WTC11 (cell line): ENCODE results near the gene SPTLC2. TPM values are rescaled to one million over a fixed set of nuclear protein-coding genes. Genes with fewer than 3 reads are reported as not detected.

Experiments used
- ATAC-seq: fragments of 200-7000 bp; cut with Tn5 transposase; 2 replicates; pipeline ENCODE4 v1.10.0; 2021; ENCODE audit warnings: mild to moderate bottlenecking, moderate library complexity
- CTCF ChIA-PET: fragments of 300-600 bp; sonication (Branson Sonifier 250); formaldehyde crosslinking; loops from one replicate; lab custom pipeline; 2021; ENCODE audit warnings: antibody characterized with exemption; lab: Charles Lee
- POLR2A ChIA-PET: fragments of 350-600 bp; sonication (Branson Sonifier 250); formaldehyde crosslinking; loops from one replicate; lab custom pipeline; 2021; ENCODE audit warnings: antibody characterized with exemption; lab: Charles Lee
- DNase-seq: peaks from one replicate; pipeline ENCODE4 v3.0.0; 2021; ENCODE audit warnings: low spot score
- H3K27ac Mint-ChIP-seq: 2 replicates; pipeline ENCODE4 v1.8.0; 2021; ENCODE audit warnings: mixed read lengths
- H3K27me3 Mint-ChIP-seq: 2 replicates; pipeline ENCODE4 v1.8.0; 2021; ENCODE audit warnings: low read depth, mild to moderate bottlenecking, moderate library complexity, mixed read lengths
- H3K36me3 Mint-ChIP-seq: 2 replicates; pipeline ENCODE4 v1.8.0; 2021; ENCODE audit warnings: mixed read lengths
- H3K4me1 Mint-ChIP-seq: 2 replicates; pipeline ENCODE4 v1.8.0; 2022; ENCODE audit warnings: mixed read lengths
- H3K4me3 Mint-ChIP-seq: 2 replicates; pipeline ENCODE4 v1.8.0; 2021; ENCODE audit warnings: mild to moderate bottlenecking, moderate library complexity, mixed read lengths
- H3K9me3 Mint-ChIP-seq: 2 replicates; pipeline ENCODE4 v1.8.0; 2021; ENCODE audit warnings: mixed read lengths
- AFF4 ChIP-seq: sonication (generic); formaldehyde crosslinking; IDR thresholded peaks from 2 replicates; pipeline ENCODE4 v1.8.1; 2023; ENCODE audit warnings: mild to moderate bottlenecking, missing genetic modification reagents, borderline replicate concordance
- ATF2 ChIP-seq: sonication (generic); formaldehyde crosslinking; IDR thresholded peaks from 2 replicates; pipeline ENCODE4 v1.8.1; 2022; ENCODE audit warnings: low read depth, missing genetic modification reagents, borderline replicate concordance
- E2F1 ChIP-seq: sonication (generic); formaldehyde crosslinking; IDR thresholded peaks from 2 replicates; pipeline ENCODE4 v1.8.0; 2022; ENCODE audit warnings: mild to moderate bottlenecking, missing genetic modification reagents
- GABPB1 ChIP-seq: sonication (generic); formaldehyde crosslinking; IDR thresholded peaks from 2 replicates; pipeline ENCODE4 v1.8.1; 2023; ENCODE audit warnings: mild to moderate bottlenecking, missing genetic modification reagents
- KAT7 ChIP-seq: sonication (generic); formaldehyde crosslinking; IDR thresholded peaks from 2 replicates; pipeline ENCODE4 v1.8.1; 2023; ENCODE audit warnings: missing genetic modification reagents, mild to moderate bottlenecking, borderline replicate concordance
- MXD4 ChIP-seq: fragments of 250-450 bp; sonication (Bioruptor Pico); IDR thresholded peaks from 2 replicates; pipeline ENCODE4 v1.8.0; 2021; ENCODE audit warnings: mild to moderate bottlenecking, moderate library complexity, borderline replicate concordance
- MYBL2 ChIP-seq: sonication (generic); formaldehyde crosslinking; IDR thresholded peaks from 2 replicates; pipeline ENCODE4 v1.8.1; 2023; ENCODE audit warnings: mild to moderate bottlenecking, moderate library complexity, missing genetic modification reagents
- NR3C1 ChIP-seq: sonication (generic); formaldehyde crosslinking; conservative IDR thresholded peaks from 2 replicates; pipeline ENCODE4 v1.8.1; 2023; ENCODE audit warnings: low read depth, mild to moderate bottlenecking, missing genetic modification reagents
- OVOL2 ChIP-seq: fragments of 250-450 bp; sonication (Bioruptor Pico); IDR thresholded peaks from 2 replicates; pipeline ENCODE4 v1.9.0; 2021; ENCODE audit warnings: mild to moderate bottlenecking, borderline replicate concordance
- SMAD3 ChIP-seq: sonication (generic); formaldehyde crosslinking; IDR thresholded peaks from 2 replicates; pipeline ENCODE4 v1.8.0; 2022; ENCODE audit warnings: missing genetic modification reagents, mild to moderate bottlenecking, borderline replicate concordance
- STAT6 ChIP-seq: sonication (generic); formaldehyde crosslinking; conservative IDR thresholded peaks from 2 replicates; pipeline ENCODE4 v1.8.1; 2023; ENCODE audit warnings: mild to moderate bottlenecking, low read depth, missing genetic modification reagents, moderate library complexity
- ZNF138 ChIP-seq: sonication (generic); formaldehyde crosslinking; conservative IDR thresholded peaks from 2 replicates; pipeline ENCODE4 v1.8.1; 2022; ENCODE audit warnings: mild to moderate bottlenecking, moderate library complexity, missing genetic modification reagents
- ZNF317 ChIP-seq: sonication (generic); formaldehyde crosslinking; IDR thresholded peaks from 2 replicates; pipeline ENCODE4 v1.8.1; 2023; ENCODE audit warnings: low read depth, mild to moderate bottlenecking, moderate library complexity, missing genetic modification reagents, borderline replicate concordance
- ZNF671 ChIP-seq: fragments of 250-450 bp; sonication (Bioruptor Pico); IDR thresholded peaks from 2 replicates; pipeline ENCODE4 v1.8.0; 2021; ENCODE audit warnings: mild to moderate bottlenecking
- total RNA-seq: library from RNA; stranded (reverse); gene quantifications from 3 replicates; pipeline ENCODE4 v1.2.3, GENCODE V29; 2021
- TF ChIP-seq, protein P1 (sequence below): fragments of 250-450 bp; sonication (Bioruptor Pico); IDR thresholded peaks from 2 replicates; pipeline ENCODE4 v1.9.0; 2021; ENCODE audit warnings: mild to moderate bottlenecking, borderline replicate concordance

Gene SPTLC2
- total RNA-seq, 1 experiment from 2014 or later = 40.1 TPM

- H3K36me3 Mint-ChIP-seq = no peaks in the 10 kb centered on the region
- no peak overlapping the region for H3K4me3 Mint-ChIP-seq
- H3K9me3 Mint-ChIP-seq = no peaks in the 10 kb centered on the region
- ATAC-seq (no peak; the same call in 1 of the 2 replicates), DNase-seq (no peak)
- H3K27ac Mint-ChIP-seq = no peak overlapping the region
- ChIA-PET POLR2A (no interaction called here), CTCF (no interaction called here)
- H3K27me3 Mint-ChIP-seq = no peaks in the 10 kb centered on the region
- H3K4me1 Mint-ChIP-seq = no peaks in the 10 kb centered on the region
- TF ChIP-seq GABPB1 (CRISPR knock-in tag) (no peak), ZNF138 (no peak), AFF4 (no peak), MYBL2 (CRISPR knock-in tag) (no peak), OVOL2 (CRISPR knock-in tag) (no peak), E2F1 (CRISPR knock-in tag) (no peak), ZNF671 (CRISPR knock-in tag) (no peak), STAT6 (CRISPR knock-in tag) (no peak)
- TF ChIP-seq, protein P1, sequence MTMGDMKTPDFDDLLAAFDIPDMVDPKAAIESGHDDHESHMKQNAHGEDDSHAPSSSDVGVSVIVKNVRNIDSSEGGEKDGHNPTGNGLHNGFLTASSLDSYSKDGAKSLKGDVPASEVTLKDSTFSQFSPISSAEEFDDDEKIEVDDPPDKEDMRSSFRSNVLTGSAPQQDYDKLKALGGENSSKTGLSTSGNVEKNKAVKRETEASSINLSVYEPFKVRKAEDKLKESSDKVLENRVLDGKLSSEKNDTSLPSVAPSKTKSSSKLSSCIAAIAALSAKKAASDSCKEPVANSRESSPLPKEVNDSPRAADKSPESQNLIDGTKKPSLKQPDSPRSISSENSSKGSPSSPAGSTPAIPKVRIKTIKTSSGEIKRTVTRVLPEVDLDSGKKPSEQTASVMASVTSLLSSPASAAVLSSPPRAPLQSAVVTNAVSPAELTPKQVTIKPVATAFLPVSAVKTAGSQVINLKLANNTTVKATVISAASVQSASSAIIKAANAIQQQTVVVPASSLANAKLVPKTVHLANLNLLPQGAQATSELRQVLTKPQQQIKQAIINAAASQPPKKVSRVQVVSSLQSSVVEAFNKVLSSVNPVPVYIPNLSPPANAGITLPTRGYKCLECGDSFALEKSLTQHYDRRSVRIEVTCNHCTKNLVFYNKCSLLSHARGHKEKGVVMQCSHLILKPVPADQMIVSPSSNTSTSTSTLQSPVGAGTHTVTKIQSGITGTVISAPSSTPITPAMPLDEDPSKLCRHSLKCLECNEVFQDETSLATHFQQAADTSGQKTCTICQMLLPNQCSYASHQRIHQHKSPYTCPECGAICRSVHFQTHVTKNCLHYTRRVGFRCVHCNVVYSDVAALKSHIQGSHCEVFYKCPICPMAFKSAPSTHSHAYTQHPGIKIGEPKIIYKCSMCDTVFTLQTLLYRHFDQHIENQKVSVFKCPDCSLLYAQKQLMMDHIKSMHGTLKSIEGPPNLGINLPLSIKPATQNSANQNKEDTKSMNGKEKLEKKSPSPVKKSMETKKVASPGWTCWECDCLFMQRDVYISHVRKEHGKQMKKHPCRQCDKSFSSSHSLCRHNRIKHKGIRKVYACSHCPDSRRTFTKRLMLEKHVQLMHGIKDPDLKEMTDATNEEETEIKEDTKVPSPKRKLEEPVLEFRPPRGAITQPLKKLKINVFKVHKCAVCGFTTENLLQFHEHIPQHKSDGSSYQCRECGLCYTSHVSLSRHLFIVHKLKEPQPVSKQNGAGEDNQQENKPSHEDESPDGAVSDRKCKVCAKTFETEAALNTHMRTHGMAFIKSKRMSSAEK (CRISPR knock-in tag) = no peak
Observed at GRCh38 chr14:77485256-77485655, 131.2 kb downstream of the SPTLC2 start.

GRCh38 chr14:77482422-77482821 lies 134.0 kb downstream of the SPTLC2 start:
- H3K4me1 Mint-ChIP-seq = no peaks in the 10 kb centered on the region
- ChIA-PET CTCF (no interaction called here), POLR2A (no interaction called here)
- DNase-seq = no peak
- no peak overlapping the region for H3K4me3 Mint-ChIP-seq
- no peaks in the 10 kb centered on the region for H3K9me3 Mint-ChIP-seq
- no peaks in the 10 kb centered on the region for H3K36me3 Mint-ChIP-seq
- TF ChIP-seq ATF2 (no peak), SMAD3 (CRISPR knock-in tag) (no peak), MXD4 (no peak), ZNF317 (CRISPR knock-in tag) (no peak), NR3C1 (no peak), KAT7 (CRISPR knock-in tag) (no peak), AFF4 (no peak)
- no peaks in the 10 kb centered on the region for H3K27me3 Mint-ChIP-seq
- no peak for ATAC-seq
- H3K27ac Mint-ChIP-seq = no peak overlapping the region
